Duodenal mucosa (tissue), 2 donors: ENCODE measurements around the gene CIB1.
A peak's percentile ranks its signal among the peaks of the same experiment; 100 is the strongest.

Experiments
- H3K27ac ChIP-seq: one replicate; pipeline ENCODE4 v1.7.0; 2013; ENCODE audit warnings: low read depth, low read length
- H3K27me3 ChIP-seq, 2 donors: one replicate each; pipeline ENCODE4 v1.7.0; 2013; ENCODE audit warnings: low read length in 2 of 2, control low read depth in 1 of 2; ENCODE audit not compliant: insufficient read depth in 2 of 2, control insufficient read depth in 1 of 2
- H3K36me3 ChIP-seq, 2 donors: one replicate each; pipeline ENCODE4 v1.7.0; 2013; ENCODE audit warnings: low read length in 2 of 2, control low read depth in 1 of 2; ENCODE audit not compliant: insufficient read depth in 2 of 2, control insufficient read depth in 1 of 2
- H3K4me1 ChIP-seq, 2 donors: one replicate each; pipeline ENCODE4 v1.7.0; 2013; ENCODE audit warnings: low read length in 2 of 2, control low read depth in 1 of 2; ENCODE audit not compliant: insufficient read depth in 2 of 2, control insufficient read depth in 1 of 2
- H3K4me3 ChIP-seq, 2 donors: one replicate each; pipeline ENCODE4 v1.7.0; 2013; ENCODE audit warnings: low read length in 2 of 2, low read depth in 1 of 2
- H3K9ac ChIP-seq, 2 donors: one replicate each; pipeline ENCODE4 v1.7.0; 2013; ENCODE audit warnings: low read length in 2 of 2, low read depth in 1 of 2
- H3K9me3 ChIP-seq, 2 donors: one replicate each; pipeline ENCODE4 v1.7.0; 2013; ENCODE audit warnings: low read length in 2 of 2, control low read depth in 1 of 2; ENCODE audit not compliant: control insufficient read depth in 1 of 2

Gene CIB1

DNA sequence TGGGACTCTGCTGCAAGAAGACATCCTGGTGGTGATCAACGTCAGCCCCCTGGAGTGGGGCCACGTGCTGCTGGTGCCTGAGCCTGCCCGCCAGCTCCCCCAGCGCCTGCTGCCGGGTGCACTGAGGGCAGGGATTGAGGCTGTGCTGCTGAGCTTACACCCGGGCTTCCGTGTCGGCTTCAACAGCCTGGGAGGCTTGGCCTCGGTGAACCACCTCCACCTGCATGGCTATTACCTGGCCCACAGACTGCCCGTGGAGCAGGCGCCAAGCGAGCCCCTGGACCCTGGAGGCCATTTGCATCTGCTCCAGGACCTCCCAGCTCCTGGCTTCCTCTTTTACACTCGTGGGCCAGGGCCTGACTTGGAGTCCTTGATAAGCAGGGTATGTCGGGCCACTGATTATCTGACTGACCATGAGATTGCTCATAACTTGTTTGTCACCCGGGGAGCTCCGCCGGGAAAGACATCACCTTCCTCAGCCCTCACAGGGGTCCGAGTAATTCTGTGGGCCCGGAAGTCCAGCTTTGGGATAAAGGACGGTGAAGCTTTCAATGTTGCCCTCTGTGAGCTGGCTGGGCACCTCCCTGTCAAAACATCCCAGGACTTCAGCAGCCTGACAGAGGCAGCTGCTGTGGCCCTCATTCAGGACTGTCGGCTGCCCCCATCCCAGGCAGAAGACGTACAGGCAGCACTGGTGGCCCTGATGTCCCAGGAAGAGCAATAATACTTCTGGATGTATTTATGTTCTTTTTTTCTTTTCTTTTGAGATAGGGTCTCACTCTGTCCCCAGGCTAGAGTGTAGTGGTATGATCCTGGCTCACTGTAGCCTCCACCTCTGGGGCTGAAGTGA is 7.8 kb upstream of the CIB1 start:
- H3K27me3 ChIP-seq = no peaks in the 10 kb centered on the region
- no peak overlapping the region for H3K9ac ChIP-seq
- H3K36me3 ChIP-seq = peaks cover 5 to 30% of the 10 kb centered on the region in 2 donors
- H3K27ac ChIP-seq = no peak overlapping the region
- H3K4me3 ChIP-seq = no peak overlapping the region
- no peaks in the 10 kb centered on the region for H3K4me1 ChIP-seq
- no peaks in the 10 kb centered on the region for H3K9me3 ChIP-seq

- Histone ChIP-seq H3K4me3 (no peak overlapping the region), H3K9me3 (no peaks in the 10 kb centered on the region), H3K27ac (no peak overlapping the region), H3K36me3 (peaks cover 5 to 35% of the 10 kb centered on the region in 2 donors), H3K9ac (no peak overlapping the region), H3K27me3 (no peaks in the 10 kb centered on the region), H3K4me1 (no peaks in the 10 kb centered on the region)
These were observed 7.1 kb upstream of the CIB1 start for GRCh38 chr15:90240856-90241255.

DNA sequence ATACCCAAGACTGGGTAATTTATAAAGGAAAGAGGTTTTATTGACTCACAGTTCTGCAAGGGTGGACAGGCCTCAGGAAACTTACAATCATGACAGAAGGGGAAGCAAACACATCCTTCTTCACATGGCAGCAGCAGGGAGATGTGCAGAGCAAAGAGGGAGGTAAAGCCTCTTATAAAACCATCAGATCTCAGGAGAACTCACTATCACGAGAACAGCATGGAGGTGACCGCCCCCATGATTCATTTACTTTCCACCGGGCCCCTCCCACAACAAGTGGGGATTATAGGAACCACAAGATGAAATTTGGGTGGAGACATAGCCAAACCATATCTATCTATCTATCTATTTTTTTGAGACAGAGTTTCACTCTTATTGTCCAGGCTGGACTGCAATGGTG is 5.6 kb upstream of the CIB1 start:
- no peak overlapping the region for H3K27ac ChIP-seq
- H3K27me3 ChIP-seq = no peaks in the 10 kb centered on the region
- H3K4me1 ChIP-seq = peaks cover 7 to 8% of the 10 kb centered on the region in 2 donors
- no peaks in the 10 kb centered on the region for H3K9me3 ChIP-seq
- peaks cover 5 to 35% of the 10 kb centered on the region in 2 donors for H3K36me3 ChIP-seq
- no peak overlapping the region for H3K9ac ChIP-seq
- no peak overlapping the region for H3K4me3 ChIP-seq

- Histone ChIP-seq H3K4me1 (peaks cover 38 to 48% of the 10 kb centered on the region in 2 donors), H3K4me3 (peak within 1 kb of the TSS; percentile 88 to 90), H3K9me3 (no peaks in the 10 kb centered on the region), H3K27me3 (no peaks in the 10 kb centered on the region), H3K27ac (peak within 1 kb of the TSS; percentile 96), H3K36me3 (peaks cover 15 to 46% of the 10 kb centered on the region in 2 donors), H3K9ac (peak within 1 kb of the TSS; percentile 86 to 95)
These were observed 601 bp upstream of the CIB1 start, which contains the start of gene GDPGP1 for GRCh38 chr15:90234096-90234988. Gene GDPGP1, plus strand, starts transcription at chr15:90234209. Its CDS starts 6,700 bp downstream, at chr15:90240909.

DNA sequence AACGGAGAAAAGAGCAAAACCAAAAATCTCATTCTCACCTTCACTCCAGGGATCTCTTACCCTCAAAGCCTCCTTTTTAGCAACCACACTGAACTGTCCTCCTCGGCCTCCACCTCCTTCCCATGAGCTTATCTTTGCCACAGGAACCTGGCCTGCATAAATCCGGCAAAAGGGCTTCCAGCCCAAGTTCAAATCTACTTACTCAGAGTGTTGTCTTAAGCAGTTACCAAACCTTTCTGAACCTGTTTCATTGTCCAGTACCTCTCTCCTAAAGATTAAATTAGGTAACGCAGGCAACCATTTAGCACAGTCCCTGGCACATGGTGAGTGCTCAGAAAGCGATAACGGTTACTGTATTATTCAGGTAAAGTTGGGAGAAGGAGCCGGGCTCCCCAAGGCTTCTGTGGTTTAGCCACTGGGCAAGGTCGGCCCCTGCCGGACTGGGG is 777 bp downstream of the CIB1 start:
- H3K4me1 ChIP-seq = peaks cover 41 to 51% of the 10 kb centered on the region in 2 donors

GRCh38 chr15:90232196-90232595 is 1.5 kb downstream of the CIB1 start:
- Histone ChIP-seq H3K9ac (peak overlapping the region; percentile 67 to 95), H3K4me3 (peak overlapping the region; percentile 87 to 90)

More for the DNA sequence above, 777 bp downstream of the CIB1 start:
- Histone ChIP-seq H3K27ac (peak overlapping the region; percentile 96), H3K4me3 (peak overlapping the region; percentile 87 to 90), H3K9me3 (no peaks in the 10 kb centered on the region), H3K36me3 (peaks cover 28 to 48% of the 10 kb centered on the region in 2 donors), H3K27me3 (no peaks in the 10 kb centered on the region), H3K9ac (peak overlapping the region; percentile 67 to 95)

DNA sequence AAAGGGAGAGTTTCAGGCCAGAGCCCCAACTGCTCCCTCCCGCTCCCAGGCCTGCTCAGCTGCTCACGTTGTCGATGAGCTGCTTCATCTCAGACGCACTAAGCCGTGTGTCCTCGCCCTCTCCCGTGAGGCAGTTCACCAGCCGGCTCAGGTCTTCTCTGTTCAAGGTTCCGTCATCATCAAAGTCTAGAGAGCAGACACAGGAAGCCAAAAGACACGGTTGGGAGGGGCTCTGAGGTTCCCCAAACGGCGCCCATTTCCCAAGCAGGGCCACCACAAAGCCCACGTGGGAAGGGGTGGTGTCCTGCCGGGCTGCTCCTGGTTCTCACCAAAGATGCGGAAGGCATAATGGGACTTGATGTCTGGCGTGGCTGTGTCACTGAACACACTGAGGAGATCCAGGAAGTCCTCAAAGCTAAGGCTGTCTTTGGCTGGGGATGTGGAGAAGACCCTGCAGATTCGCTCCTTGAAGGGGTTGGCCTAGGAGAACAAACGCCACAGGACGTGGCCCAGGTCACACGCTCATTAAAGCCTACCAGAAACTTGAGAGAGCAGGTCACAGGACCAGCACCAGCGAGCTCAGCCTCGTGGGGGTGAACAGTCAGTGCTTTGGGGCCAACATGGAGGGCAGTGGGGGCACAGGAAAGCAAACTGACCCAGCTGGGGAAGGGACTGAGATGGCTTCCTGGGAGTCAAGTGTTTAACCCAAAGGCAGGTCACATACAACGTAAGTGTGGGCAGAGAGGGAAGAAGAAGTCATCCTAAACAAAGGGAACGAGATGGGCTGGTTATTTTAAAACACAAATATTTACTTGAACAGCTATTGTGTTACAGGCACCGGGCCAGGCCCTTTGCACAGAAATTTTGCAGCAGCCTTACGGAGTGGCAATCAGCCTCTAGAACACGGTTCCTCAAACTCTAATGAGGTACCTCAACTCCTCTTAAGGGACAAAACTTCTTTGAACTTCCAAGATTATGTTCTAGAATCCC is 2.4 kb downstream of the CIB1 start:
- Histone ChIP-seq H3K4me1 (peaks cover 41 to 51% of the 10 kb centered on the region in 2 donors), H3K4me3 (peak overlapping the region; percentile 87 to 90), H3K27me3 (no peaks in the 10 kb centered on the region), H3K36me3 (peaks cover 40 to 51% of the 10 kb centered on the region in 2 donors), H3K27ac (peak overlapping the region; percentile 70), H3K9ac (peak overlapping the region; percentile 49 to 95), H3K9me3 (no peaks in the 10 kb centered on the region)

More at GRCh38 chr15:90232196-90232595, 1.5 kb downstream of the CIB1 start:
- peaks cover 41 to 51% of the 10 kb centered on the region in 2 donors for H3K4me1 ChIP-seq
- H3K27me3 ChIP-seq = no peaks in the 10 kb centered on the region
- H3K27ac ChIP-seq = no peak overlapping the region
- no peaks in the 10 kb centered on the region for H3K9me3 ChIP-seq
- H3K36me3 ChIP-seq = peaks cover 36 to 48% of the 10 kb centered on the region in 2 donors

DNA sequence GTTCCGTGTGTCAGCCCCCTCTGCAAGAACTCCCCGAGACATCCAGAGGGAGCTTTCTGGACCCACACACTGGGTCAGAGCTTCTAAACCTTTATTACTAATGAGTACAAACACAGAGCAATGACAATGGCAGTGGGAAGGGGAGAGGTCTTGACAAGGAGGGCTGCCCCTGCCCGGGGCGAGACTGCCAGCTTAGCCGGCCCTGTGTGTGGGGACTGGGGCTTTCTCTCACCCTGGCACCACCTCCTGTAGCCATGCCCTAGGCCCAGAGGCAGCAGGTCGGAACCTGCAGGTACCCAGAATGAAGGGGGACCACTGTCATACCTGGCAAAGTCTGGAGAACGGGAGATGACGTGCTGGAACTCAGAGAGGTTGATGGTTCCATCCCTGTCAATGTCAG is 3.1 kb downstream of the CIB1 start:
- no peaks in the 10 kb centered on the region for H3K9me3 ChIP-seq
- peak overlapping the region; percentile 49 to 58 for H3K9ac ChIP-seq
- no peaks in the 10 kb centered on the region for H3K27me3 ChIP-seq
- peak overlapping the region; percentile 20 to 36 for H3K4me3 ChIP-seq
- peaks cover 41 to 51% of the 10 kb centered on the region in 2 donors for H3K4me1 ChIP-seq
- peak overlapping the region; percentile 70 for H3K27ac ChIP-seq
- H3K36me3 ChIP-seq = peaks cover 43 to 52% of the 10 kb centered on the region in 2 donors

- Histone ChIP-seq H3K9me3 (no peaks in the 10 kb centered on the region), H3K27me3 (no peaks in the 10 kb centered on the region), H3K36me3 (peaks cover 47 to 57% of the 10 kb centered on the region in 2 donors), H3K4me3 (peak overlapping the region in 1 of 2 donors; percentile 20), H3K4me1 (peaks cover 40 to 50% of the 10 kb centered on the region in 2 donors), H3K27ac (peak overlapping the region; percentile 70), H3K9ac (peak overlapping the region; percentile 49 to 58)
These were observed 3.7 kb downstream of the CIB1 start for GRCh38 chr15:90230071-90230494.
